NCI-H226 (cell line): ENCODE measurements around the gene BICRAL.
"Not testable (repeated sequence)": the region's sequence is repeated elsewhere in the genome, so short reads cannot be mapped to it uniquely, and the experiment has no call there.

ENCODE experiments used
- DNase-seq: peaks from one replicate; pipeline ENCODE4 v3.0.0-alpha.2; 2015

The BICRAL gene

GRCh38 chr6:42902429-42903263 is 120.8 kb downstream of the BICRAL start:
- not testable (repeated sequence) for DNase-seq

DNA sequence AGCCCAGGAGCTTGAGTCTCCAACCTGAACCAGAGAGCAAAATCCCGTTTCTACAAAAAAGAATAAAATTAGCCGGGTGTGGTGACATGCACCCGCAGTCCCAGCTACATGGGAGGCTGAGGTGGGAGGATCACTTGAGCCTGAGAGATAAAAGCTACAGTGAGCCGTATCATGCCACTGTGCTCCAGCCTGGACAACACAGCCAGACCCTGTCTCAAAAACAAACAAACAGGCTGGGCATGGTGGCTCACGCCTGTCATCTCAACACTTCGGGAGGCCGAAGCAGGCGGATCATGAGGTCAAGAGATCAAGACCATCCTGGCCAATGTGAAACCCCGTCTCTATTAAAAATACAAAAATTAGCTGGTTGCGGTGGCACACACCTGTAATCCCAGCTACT is 122.6 kb downstream of the BICRAL start:
- DNase-seq = no peak

DNA sequence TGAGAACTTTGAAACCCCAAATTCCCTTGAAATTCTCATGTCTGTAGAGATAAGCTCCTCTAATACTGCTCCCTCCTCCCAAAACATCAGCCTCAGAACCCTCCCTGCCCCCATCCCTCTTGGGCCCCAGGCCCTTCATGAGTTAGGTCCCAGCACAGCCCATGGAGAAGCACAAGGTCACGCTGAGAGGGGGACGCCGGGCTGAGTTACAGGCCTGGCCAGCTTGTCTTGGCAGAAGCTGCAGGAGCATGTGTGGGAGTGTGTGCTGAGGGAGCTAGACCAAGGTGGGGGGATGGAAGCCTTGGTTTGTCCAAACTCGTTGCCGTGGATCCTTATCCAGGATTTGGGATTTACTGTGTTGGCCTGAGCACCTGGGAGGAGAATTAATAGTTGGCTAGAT is 125.5 kb downstream of the BICRAL start:
- DNase-seq = no peak

DNA sequence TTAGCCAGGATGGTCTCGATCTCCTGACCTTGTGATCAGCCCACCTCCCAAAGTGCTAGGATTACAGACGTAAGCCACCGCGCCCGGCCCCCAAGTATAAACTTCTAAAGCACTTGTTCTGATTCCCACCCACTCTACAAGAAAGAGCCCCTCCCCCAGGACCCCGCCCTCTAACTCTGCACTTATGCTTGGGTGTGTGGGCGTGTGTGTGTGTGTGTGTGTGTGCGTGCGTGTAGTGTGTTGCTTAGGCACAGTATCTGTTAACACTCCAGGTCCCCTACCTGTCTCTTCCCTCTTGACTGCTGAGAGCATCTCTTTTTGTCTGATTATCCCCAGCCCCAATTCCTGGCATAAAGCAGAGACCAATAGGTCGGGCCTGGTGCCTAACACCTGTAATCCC is 128.0 kb downstream of the BICRAL start:
- no peak for DNase-seq

DNA sequence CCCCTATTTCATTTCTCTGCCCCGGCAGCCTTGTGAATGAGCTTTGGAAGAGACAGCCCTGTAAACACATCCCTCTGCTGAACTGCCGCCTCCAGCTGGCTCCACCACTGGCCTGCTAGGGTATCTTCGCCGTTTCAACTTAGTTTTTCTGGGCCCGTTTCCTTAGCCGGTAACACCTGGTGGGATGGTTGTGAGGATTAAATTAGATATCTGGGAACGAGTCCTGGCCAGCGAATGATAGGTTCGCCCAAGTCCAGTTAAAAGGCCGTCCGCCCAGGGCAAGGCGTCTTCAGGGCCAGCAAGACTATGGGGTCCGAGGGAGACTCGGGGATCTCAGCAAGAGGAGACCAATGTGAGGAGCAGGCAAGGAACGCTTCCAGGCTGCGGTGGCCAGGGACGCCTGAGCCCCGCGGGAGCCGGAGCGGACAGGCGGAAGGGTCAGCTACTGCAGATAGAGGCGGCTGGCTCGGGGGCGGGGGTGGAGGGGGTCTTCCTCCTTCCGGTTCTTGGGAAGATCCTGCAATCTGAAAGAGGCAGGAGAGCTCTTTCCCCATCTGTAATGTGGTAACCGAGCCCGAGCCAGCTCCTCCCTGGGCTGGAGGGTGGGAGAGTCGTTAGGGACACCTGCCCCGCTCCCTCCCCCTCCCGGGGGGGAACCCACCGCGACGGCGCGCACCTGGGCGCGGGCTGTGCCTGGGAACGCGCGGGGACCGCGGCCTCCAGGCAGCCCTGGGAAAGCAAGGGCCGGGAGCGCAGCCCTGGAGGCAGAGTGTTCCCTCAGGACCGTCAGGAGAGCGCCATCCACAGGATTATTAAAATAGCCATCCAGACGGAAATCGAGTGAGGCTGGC is 129.5 kb downstream of the BICRAL start:
- DNase-seq = no peak

- DNase-seq = no peak
These were observed 132.7 kb downstream of the BICRAL start for GRCh38 chr6:42914546-42914945.

GRCh38 chr6:42915732-42916131 is 133.9 kb downstream of the BICRAL start, which contains the start of gene PTCRA:
Gene PTCRA (plus strand): TSS chr6:42916053. CDS start chr6:42916070, 17 bp downstream.
- DNase-seq = no peak

- DNase-seq = no peak
These were observed 134.4 kb downstream of the BICRAL start for GRCh38 chr6:42916288-42916687.
